Myometrial cell (primary cell): Measurements from ENCODE around the gene SAFB. TPM values are rescaled to one million over a fixed set of nuclear protein-coding genes. Genes with fewer than 3 reads are reported as not detected.

Source experiments
- total RNA-seq: library from RNA; depleted of rRNA; stranded (reverse); fragments of >200 nt; gene quantifications from 2 replicates; pipeline ENCODE4 v1.2.3, GENCODE V29; 2015

Gene SAFB
- total RNA-seq, result 21.8 and 29.1 TPM in 2 replicates

GRCh38 chr19:5622465-5623396 is at the start of gene SAFB, which contains the start of gene SAFB2:
SAFB (plus strand) TSS chr19:5623083; CDS start chr19:5623206, 123 bp downstream.
SAFB2 (minus strand) TSS chr19:5622776; CDS start chr19:5622715, 61 bp downstream.

GRCh38 chr19:5680437-5681368 is 57.8 kb downstream of the SAFB start, which contains the start of the genes HSD11B1L and MICOS13:
HSD11B1L (plus strand) TSS chr19:5681027; CDS start chr19:5684833, 3,806 bp downstream.
MICOS13 (minus strand) TSS chr19:5680516; CDS start chr19:5680486, 30 bp downstream.

GRCh38 chr19:5690125-5690954 is 67.5 kb downstream of the SAFB start, which contains the start of gene RPL36:
RPL36 (plus strand) TSS chr19:5690295; CDS start chr19:5690508, 213 bp downstream.

Other genes with a start within 250 kb of the SAFB start
- gene ZNRF4, start 167.7 kb upstream of the SAFB start, total RNA-seq, result not detected in 2 replicates
- gene TINCR, start 55.1 kb upstream of the SAFB start, total RNA-seq, result 0.18 TPM in 1 of 2 replicates, not detected in the other
- gene SAFB2, start 307 bp upstream of the SAFB start, total RNA-seq, result 7.5 and 8.9 TPM in 2 replicates
- 48.7 and 82.5 TPM in 2 replicates for gene MICOS13, start 57.4 kb downstream of the SAFB start, total RNA-seq
- gene HSD11B1L, start 57.9 kb downstream of the SAFB start, total RNA-seq, result 8.9 TPM in 2 replicates
- 1,066 and 1,245 TPM in 2 replicates for gene RPL36, start 67.2 kb downstream of the SAFB start, total RNA-seq
- gene LONP1, start 97.1 kb downstream of the SAFB start, total RNA-seq, result 95.3 and 148 TPM in 2 replicates
- gene CATSPERD, start 97.6 kb downstream of the SAFB start, total RNA-seq, result not detected in 2 replicates
- gene PRR22, start 161.7 kb downstream of the SAFB start, total RNA-seq, result not detected in 2 replicates
- 23.1 and 31.7 TPM in 2 replicates for gene DUS3L, start 168.1 kb downstream of the SAFB start, total RNA-seq
- 0.86 TPM in 1 of 2 replicates, not detected in the other for gene NRTN, start 182.0 kb downstream of the SAFB start, total RNA-seq
- not detected in 2 replicates for gene FUT6, start 216.6 kb downstream of the SAFB start, total RNA-seq
- gene FUT3, start 228.4 kb downstream of the SAFB start, total RNA-seq, result not detected in 2 replicates
- not detected in 2 replicates for gene FUT5, start 247.5 kb downstream of the SAFB start, total RNA-seq